Colon (tissue), 2 donors: ENCODE measurements around the gene ADGRE2.
"Not testable (repeated sequence)": the region's sequence is repeated elsewhere in the genome, so short reads cannot be mapped to it uniquely, and the experiment has no call there.

Source experiments
- FAIRE-seq: peaks from 2 replicates; lab custom pipeline; 2012; peaks lifted over from hg19 to GRCh38; lab: Jason Lieb, UNC
- donor health status: control.
- donor health status: control.

The ADGRE2 gene

GRCh38 chr19:14779151-14779550 lies 791 bp upstream of the ADGRE2 start:
- no peak for FAIRE-seq

GRCh38 chr19:14777645-14778044 lies 715 bp downstream of the ADGRE2 start:
- not testable (repeated sequence) for FAIRE-seq

- no peak for FAIRE-seq
Observed at GRCh38 chr19:14775869-14776586, 2.3 kb downstream of the ADGRE2 start.

- not testable (repeated sequence) for FAIRE-seq
Observed at GRCh38 chr19:14775326-14775725, 3.0 kb downstream of the ADGRE2 start.

- no peak for FAIRE-seq
Observed at GRCh38 chr19:14774373-14774772, 4.0 kb downstream of the ADGRE2 start.

GRCh38 chr19:14773722-14774121 lies 4.6 kb downstream of the ADGRE2 start:
- not testable (repeated sequence) for FAIRE-seq

GRCh38 chr19:14772995-14773394 lies 5.4 kb downstream of the ADGRE2 start:
- no peak for FAIRE-seq

GRCh38 chr19:14772467-14772866 lies 5.9 kb downstream of the ADGRE2 start:
- FAIRE-seq: no peak

GRCh38 chr19:14770944-14771839 lies 7.2 kb downstream of the ADGRE2 start:
- no peak for FAIRE-seq

- no peak for FAIRE-seq
Observed at GRCh38 chr19:14770136-14770535, 8.2 kb downstream of the ADGRE2 start.

- FAIRE-seq: no peak
Observed at GRCh38 chr19:14769201-14769600, 9.2 kb downstream of the ADGRE2 start.

GRCh38 chr19:14768001-14768400 lies 10.4 kb downstream of the ADGRE2 start:
- no peak for FAIRE-seq

GRCh38 chr19:14767466-14767971 lies 10.8 kb downstream of the ADGRE2 start:
- no peak for FAIRE-seq

GRCh38 chr19:14765841-14766240 lies 12.5 kb downstream of the ADGRE2 start:
- not testable (repeated sequence) for FAIRE-seq

GRCh38 chr19:14765403-14765802 lies 13.0 kb downstream of the ADGRE2 start:
- FAIRE-seq: not testable (repeated sequence)

- no peak for FAIRE-seq
Observed at GRCh38 chr19:14764401-14764800, 14.0 kb downstream of the ADGRE2 start.

- FAIRE-seq: no peak
Observed at GRCh38 chr19:14763497-14764145, 14.7 kb downstream of the ADGRE2 start.

GRCh38 chr19:14762111-14762510 lies 16.2 kb downstream of the ADGRE2 start:
- no peak for FAIRE-seq

- no peak for FAIRE-seq
Observed at GRCh38 chr19:14761607-14762006, 16.8 kb downstream of the ADGRE2 start.

- FAIRE-seq: no peak
Observed at GRCh38 chr19:14758816-14759215, 19.5 kb downstream of the ADGRE2 start.

- FAIRE-seq: no peak
Observed at GRCh38 chr19:14748601-14749000, 29.8 kb downstream of the ADGRE2 start.

- FAIRE-seq: no peak
Observed at GRCh38 chr19:14746886-14747285, 31.5 kb downstream of the ADGRE2 start.

- FAIRE-seq: no peak
Observed at GRCh38 chr19:14735915-14736314, 42.4 kb downstream of the ADGRE2 start.
